HG03135 (cell line): ENCODE measurements around the gene PLEKHA6.
"Not testable (repeated sequence)": the region's sequence is repeated elsewhere in the genome, so short reads cannot be mapped to it uniquely, and the experiment has no call there.

Experiments
- ATAC-seq: cut with Tn5 transposase; IDR thresholded peaks from one replicate; pipeline ENCODE4 v1.9.1; 2021; ENCODE audit warnings: mild to moderate bottlenecking, moderate library complexity; ENCODE audit not compliant: unreplicated experiment

The PLEKHA6 gene

GRCh38 chr1:204317170-204317569 is 42.6 kb downstream of the PLEKHA6 start:
- no peak for ATAC-seq

- ATAC-seq: no peak
These were observed 43.6 kb downstream of the PLEKHA6 start for GRCh38 chr1:204316164-204316563.

GRCh38 chr1:204314893-204315658 is 44.7 kb downstream of the PLEKHA6 start:
- ATAC-seq: no peak

DNA sequence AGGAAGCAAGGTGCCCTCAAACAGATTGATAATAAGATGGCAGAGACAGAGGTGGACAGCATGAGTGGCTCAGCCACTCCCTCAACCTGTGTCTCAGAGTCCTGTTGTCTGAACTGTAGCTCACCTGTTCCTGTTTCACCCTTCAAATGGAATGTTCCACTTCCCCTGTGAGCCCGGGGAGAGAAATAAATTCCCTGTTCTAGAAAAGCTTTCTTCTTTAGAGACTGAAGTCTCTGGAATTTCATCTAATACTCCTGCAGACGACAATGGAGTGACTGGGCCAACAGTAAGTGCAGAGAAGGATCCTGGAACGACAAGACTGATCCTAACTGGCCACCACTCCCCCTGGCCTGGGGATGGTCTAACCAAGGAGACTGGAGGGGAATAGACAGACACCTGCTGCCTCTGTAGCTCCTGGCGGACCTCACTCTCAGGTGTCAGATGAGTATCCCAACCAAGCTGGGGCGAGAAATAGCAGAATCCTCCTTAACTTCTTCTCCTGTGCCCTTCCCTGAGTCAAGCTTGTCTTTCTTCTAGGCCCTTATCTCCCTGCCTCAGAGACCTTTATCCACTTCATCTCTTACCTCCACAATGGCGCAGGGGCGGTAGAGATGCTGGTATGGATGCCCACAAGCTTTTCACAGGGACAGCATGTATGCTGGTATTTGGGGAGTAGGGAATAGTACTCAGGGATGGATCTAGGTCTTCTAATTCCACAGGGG is 45.4 kb downstream of the PLEKHA6 start:
- no peak for ATAC-seq

- ATAC-seq: no peak
These were observed 46.1 kb downstream of the PLEKHA6 start for GRCh38 chr1:204313675-204314074.

DNA sequence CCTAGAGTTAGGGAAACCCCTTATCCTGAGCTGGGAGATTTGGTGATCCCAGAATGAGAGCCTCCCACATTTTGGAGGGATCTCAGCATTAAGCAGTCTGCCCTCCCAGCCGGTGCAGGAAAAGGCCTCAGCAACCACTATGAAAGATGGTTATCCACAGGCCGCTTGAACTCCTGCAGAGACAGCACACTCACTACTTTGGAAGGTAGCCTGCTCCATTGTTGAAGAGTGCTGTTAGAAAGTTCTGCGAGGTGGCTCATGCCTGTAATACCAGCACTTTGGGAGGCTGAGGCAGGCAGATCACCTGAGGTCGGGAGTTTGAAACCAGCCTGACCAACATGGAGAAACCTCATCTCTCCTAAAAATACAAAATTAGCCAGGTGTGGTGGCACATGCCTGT is 48.8 kb downstream of the PLEKHA6 start:
- ATAC-seq: not testable (repeated sequence)

DNA sequence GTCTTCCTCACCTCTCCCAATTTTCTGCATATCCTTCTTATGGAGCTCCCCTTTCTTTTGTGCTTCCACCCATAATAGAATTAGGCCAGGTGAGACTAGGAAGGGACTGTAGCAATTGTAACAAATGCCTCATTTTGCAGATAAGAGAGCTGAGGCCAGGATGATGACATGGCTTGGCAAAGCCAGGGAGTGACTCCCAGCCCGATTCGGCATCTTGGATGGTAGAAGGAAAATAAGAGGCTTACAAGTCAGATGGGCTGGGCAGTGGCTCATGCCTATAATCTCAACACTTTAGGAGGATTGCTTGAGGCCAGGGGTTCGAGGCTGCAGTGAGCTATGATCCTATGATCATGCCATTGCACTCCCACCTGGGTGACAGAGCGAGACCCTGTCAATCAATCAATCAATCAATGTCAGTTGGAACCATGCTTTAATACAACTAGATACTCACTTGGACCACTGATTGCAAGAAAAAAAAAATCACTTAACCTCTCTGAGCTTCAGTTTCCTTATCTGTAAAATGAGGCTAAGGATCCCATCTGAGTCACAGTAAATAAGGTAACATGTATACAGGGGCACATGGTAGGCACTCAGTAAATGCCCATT is 51.6 kb downstream of the PLEKHA6 start:
- no peak for ATAC-seq

DNA sequence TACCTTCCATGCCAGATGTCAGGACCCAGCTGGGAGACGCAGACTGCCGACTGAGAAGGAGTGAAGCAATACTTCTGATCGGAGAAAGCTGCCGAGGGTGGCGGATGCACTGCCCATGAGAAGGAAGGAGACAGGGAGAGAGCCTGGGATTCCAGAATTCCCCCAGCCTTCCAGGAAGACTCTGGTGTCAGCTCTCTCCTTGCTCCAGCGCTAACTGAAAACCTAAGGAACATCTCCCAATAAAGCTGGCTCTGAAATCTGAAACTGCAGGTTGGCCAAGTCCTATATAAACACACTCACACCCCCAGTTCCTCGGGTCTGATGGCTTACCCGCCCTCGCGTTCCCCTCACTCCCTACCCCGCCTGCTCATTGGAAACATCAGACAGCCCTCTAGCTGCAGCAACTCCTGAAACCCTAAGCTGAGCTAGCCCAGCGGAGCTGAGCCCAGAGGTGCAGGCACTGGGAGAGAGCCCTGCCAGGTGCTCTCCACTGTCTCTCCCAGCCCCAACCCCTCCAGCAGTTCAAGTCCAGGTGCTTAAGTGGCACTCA is 52.3 kb downstream of the PLEKHA6 start:
- no peak for ATAC-seq

- ATAC-seq: no peak
These were observed 53.7 kb downstream of the PLEKHA6 start for GRCh38 chr1:204306076-204306475.

DNA sequence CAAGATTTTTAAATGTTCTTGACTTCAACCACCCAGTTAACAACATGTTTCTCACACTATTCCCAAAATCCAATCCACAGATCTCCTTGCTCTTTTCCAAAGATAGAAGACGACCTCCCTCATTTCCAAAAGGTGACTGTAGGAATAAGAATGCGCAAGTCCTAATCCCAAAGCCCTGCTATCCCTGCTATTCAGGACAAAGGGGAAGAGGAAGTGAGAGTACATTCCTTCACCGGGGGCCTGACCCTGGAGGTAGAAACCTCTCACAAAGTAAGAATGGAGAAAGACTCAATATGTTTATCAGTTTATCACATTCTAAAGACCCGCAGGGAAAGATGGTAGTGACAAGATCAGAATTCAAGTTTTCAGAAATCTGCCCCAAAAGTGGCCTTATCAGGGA is 55.7 kb downstream of the PLEKHA6 start:
- no peak for ATAC-seq

- ATAC-seq: no peak
These were observed 57.0 kb downstream of the PLEKHA6 start for GRCh38 chr1:204302769-204303168.

GRCh38 chr1:204301171-204301957 is 58.4 kb downstream of the PLEKHA6 start:
- no peak for ATAC-seq

GRCh38 chr1:204299814-204300365 is 59.8 kb downstream of the PLEKHA6 start:
- no peak for ATAC-seq

DNA sequence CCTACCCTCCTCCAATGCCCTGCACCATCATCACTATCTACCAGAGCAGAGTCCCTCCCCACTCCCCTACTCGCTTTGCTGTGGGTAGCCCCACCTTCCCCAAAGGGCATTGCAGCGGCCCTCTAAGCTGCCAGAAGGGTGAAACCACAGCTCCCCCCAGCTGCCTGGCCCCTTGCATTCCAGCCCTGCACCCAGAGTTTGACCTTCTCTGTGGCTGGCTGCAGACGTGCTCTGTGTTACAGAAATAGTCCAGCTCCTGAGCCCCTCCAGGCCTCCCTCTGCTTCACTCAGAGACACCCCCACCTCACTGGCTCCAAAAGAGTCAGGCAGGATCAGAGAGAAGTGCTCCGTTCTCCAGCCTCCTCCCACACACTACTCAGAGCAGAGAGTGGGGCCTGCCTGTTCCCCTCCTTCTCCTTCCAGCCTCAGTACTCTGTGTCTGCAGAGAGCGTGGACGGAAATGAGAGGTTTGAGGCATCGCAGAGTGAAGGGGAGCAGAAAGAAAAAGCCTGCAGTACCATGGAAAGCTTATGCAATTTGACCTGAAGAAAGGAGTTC is 63.2 kb downstream of the PLEKHA6 start:
- no peak for ATAC-seq

DNA sequence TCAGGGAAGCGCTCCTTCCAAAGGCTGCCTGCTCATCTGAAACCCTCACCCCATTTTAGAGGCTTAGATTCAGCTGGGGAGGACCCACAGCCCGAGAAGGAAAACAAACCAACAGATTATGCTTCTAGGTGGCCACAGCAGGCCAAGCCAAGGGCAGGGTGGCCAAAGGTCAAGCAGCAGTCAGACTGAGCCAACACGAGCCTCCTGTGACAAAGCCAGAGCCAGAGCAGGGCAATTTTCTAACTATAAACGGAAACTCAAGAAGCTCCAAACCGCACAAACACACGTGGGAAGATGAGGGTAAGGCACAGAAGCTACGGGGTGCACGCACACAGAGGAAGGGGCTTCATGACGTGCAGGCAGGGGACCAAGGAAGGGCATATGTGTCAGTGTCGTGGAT is 64.1 kb downstream of the PLEKHA6 start:
- ATAC-seq: no peak

- no peak for ATAC-seq
These were observed 65.4 kb downstream of the PLEKHA6 start for GRCh38 chr1:204294357-204294756.

DNA sequence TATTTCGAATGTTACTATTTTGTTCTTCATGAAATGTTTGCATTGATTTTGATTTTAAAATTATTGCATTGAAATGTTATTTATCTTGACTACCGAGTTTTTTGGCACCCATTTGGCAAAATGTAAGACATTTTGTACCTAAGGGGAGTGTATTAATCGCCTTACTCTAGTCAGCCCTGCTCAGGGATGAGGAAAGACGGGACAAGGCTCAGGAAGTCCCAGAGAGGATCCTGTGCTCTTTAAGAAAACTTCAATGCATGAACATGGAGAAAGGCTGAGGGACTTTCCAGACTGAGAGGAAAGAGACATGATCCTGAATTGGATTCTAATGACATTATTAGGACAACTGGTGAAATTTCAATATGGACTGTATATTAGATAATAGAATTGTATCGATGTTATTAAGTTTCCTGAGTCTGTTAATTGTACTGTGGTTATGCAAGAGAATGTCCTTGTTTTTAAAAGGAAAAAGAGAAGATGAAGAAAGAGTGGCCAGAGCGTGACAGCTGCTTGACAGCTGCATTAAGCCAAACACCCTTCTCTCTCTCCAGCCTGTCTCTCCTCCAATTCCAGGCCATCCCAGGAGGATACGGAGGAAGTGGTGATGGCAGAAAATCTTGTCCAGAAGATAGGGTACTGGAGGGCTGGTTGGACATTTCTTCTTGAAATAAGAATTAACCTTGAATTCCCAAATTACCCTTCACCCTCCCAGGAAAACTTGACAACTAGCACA is 66.0 kb downstream of the PLEKHA6 start:
- no peak for ATAC-seq

DNA sequence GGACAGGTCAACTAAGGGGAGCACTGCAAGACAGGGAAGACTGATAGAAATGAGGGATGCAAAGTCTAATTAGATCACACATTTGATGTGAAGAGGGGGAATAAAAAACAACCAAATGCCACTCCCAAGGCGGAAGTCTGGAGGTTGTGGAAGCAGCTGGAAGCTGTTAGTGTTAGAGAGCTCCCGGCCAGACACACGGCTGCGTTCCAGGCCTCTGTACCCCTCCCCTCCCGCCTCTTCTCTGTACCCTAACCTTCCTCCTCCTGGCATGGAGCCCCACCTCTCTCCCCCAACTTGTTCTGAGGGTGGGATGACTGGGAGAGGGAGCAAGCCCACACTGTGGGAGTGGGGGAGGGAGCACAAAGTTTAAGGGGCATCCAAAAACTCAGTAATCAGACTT is 67.0 kb downstream of the PLEKHA6 start:
- no peak for ATAC-seq

DNA sequence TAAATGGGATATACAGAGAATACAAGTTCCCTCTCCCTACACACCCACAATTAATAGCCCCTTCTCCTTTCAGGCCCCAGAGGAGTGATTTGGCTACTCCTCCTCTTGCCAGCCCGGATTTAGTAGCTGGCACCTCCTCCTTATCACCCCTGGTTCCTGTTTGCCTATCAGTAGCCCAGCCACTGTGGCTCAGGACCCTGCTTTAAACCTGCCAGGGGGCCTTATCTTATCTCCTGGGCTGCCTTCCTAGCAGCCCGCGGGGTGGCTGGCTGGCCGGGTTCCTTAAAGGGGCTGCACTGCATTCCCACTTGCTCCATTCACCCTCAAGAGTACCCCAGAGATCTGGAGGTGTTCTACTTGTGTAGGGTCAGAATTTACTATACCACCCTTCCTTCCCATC is 70.4 kb downstream of the PLEKHA6 start:
- ATAC-seq: no peak
